Left hindlimb (tissue), 1 donor: ENCODE data around the gene HRAS.
A peak's percentile ranks its signal among the peaks of the same experiment; 100 is the strongest.

Experiments used
- DNase-seq: peaks from one replicate; pipeline ENCODE4 v3.0.0-alpha.2; 2018

The HRAS gene

GRCh38 chr11:553083-553987 is 18.0 kb upstream of the HRAS start:
- DNase-seq, result no peak

- no peak for DNase-seq
Measured at GRCh38 chr11:551596-551995, 16.2 kb upstream of the HRAS start.

GRCh38 chr11:551131-551530 is 15.8 kb upstream of the HRAS start:
- DNase-seq, result no peak

GRCh38 chr11:550746-551085 is 15.3 kb upstream of the HRAS start:
- DNase-seq, result no peak

- DNase-seq, result no peak
Measured at GRCh38 chr11:550021-550745, 14.8 kb upstream of the HRAS start.

- no peak for DNase-seq
Measured at GRCh38 chr11:548700-549603, 13.6 kb upstream of the HRAS start.

- peak; percentile 18 for DNase-seq
Measured at GRCh38 chr11:545171-545570, 9.8 kb upstream of the HRAS start.

GRCh38 chr11:544817-545166 is 9.4 kb upstream of the HRAS start:
- DNase-seq, result peak; percentile 13

- peak; percentile 25 for DNase-seq
Measured at GRCh38 chr11:541433-541885, 6.1 kb upstream of the HRAS start.

- DNase-seq, result peak; percentile 30
Measured at GRCh38 chr11:540583-541432, 5.4 kb upstream of the HRAS start.

- no peak for DNase-seq
Measured at GRCh38 chr11:539971-540481, 4.7 kb upstream of the HRAS start.

GRCh38 chr11:538431-539051 is 3.2 kb upstream of the HRAS start:
- DNase-seq, result peak; percentile 31

GRCh38 chr11:537622-538430 is 2.5 kb upstream of the HRAS start:
- DNase-seq, result no peak

- DNase-seq, result no peak
Measured at GRCh38 chr11:536841-537621, 1.7 kb upstream of the HRAS start, which contains the start of gene LRRC56. Gene LRRC56 (plus strand): TSS chr11:537527. CDS start chr11:540685, 3,158 bp downstream.

GRCh38 chr11:535210-535518 is 212 bp downstream of the HRAS start:
- no peak for DNase-seq

GRCh38 chr11:534396-535209 is 773 bp downstream of the HRAS start:
- DNase-seq, result no peak

GRCh38 chr11:533586-534395 is 1.6 kb downstream of the HRAS start:
- DNase-seq, result no peak

GRCh38 chr11:532986-533585 is 2.3 kb downstream of the HRAS start:
- no peak for DNase-seq
